ENCODE measurements around the gene CTXN1. TPM values are rescaled to one million over a fixed set of nuclear protein-coding genes. Genes with fewer than 3 reads are reported as not detected.
A peak's percentile ranks its signal among the peaks of the same experiment; 100 is the strongest.
"Not testable (repeated sequence)": the region's sequence is repeated elsewhere in the genome, so short reads cannot be mapped to it uniquely, and the experiment has no call there.

Gene CTXN1
- total RNA-seq, 4 donors from 2014 or later: 1.6 to 2.5 (median 2.4) TPM; not detected in 1

DNA sequence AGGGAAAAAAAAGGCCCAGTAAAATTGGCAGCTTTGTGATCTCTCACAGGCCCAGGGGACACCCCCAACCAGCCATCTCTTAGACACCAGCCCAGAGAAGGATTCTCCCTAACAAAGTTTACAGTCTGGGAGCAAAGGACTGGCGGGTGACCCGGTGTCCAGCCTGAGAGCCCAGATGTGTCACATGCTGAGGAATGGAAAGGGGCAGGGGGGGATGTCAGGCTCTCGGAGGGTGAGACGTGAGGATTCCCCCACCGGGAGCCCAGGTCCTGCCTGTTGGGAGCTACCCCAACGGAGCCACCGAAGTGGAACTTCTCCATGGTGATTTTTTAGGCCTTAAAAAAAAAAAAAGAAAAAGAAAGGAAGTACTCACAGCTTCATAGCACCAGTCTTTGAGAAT is 4.8 kb upstream of the CTXN1 start:
- H3K4me1 ChIP-seq: peaks cover 0 to 9% (median 6%) of the 10 kb centered on the region in 4 donors
- peaks cover 0 to 61% (median 4%) of the 10 kb centered on the region in 3 donors for H3K36me3 ChIP-seq
- no peak overlapping the region for H3K4me3 ChIP-seq
- DNase-seq: no peak
- TF ChIP-seq, protein P1, sequence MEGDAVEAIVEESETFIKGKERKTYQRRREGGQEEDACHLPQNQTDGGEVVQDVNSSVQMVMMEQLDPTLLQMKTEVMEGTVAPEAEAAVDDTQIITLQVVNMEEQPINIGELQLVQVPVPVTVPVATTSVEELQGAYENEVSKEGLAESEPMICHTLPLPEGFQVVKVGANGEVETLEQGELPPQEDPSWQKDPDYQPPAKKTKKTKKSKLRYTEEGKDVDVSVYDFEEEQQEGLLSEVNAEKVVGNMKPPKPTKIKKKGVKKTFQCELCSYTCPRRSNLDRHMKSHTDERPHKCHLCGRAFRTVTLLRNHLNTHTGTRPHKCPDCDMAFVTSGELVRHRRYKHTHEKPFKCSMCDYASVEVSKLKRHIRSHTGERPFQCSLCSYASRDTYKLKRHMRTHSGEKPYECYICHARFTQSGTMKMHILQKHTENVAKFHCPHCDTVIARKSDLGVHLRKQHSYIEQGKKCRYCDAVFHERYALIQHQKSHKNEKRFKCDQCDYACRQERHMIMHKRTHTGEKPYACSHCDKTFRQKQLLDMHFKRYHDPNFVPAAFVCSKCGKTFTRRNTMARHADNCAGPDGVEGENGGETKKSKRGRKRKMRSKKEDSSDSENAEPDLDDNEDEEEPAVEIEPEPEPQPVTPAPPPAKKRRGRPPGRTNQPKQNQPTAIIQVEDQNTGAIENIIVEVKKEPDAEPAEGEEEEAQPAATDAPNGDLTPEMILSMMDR (IDR thresholded peaks at IDR 0.05): no peak
- TF ChIP-seq POLR2A (IDR thresholded peaks at IDR 0.05): no peak
- peak overlapping the region in 1 of 4 donors; percentile 42 for H3K27ac ChIP-seq
- H3K9me3 ChIP-seq: no peaks in the 10 kb centered on the region
- H3K27me3 ChIP-seq: no peaks in the 10 kb centered on the region

DNA sequence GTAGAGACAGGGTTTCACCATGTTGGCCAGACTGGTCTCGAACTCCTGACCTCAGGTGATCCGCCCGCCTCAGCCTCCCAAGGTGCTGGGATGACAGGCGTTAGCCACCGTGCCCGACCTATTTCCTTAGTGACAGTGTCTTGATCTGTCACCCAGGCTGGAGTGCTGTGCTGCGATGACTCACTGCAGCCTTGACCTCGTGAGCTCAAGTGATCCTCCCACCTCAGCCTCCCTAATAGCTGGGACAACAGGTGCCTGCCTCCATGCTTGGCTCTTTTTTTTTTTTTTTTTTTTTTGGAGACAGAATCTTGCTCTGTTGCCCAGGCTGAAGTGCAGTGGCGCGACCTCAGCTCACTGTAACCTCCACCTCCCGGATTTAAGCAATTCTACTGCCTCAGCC is 4.1 kb upstream of the CTXN1 start:
- DNase-seq: peak in 1 of 3 donors; percentile 46
- not testable (repeated sequence) for H3K9me3 ChIP-seq, H3K4me3 ChIP-seq, H3K27me3 ChIP-seq
- Histone ChIP-seq H3K4me1 (peaks cover 0 to 17% (median 9%) of the 10 kb centered on the region in 4 donors), H3K27ac (peak overlapping the region in 1 of 4 donors; percentile 61), H3K36me3 (peaks cover 0 to 54% (median 4%) of the 10 kb centered on the region in 3 donors)

DNA sequence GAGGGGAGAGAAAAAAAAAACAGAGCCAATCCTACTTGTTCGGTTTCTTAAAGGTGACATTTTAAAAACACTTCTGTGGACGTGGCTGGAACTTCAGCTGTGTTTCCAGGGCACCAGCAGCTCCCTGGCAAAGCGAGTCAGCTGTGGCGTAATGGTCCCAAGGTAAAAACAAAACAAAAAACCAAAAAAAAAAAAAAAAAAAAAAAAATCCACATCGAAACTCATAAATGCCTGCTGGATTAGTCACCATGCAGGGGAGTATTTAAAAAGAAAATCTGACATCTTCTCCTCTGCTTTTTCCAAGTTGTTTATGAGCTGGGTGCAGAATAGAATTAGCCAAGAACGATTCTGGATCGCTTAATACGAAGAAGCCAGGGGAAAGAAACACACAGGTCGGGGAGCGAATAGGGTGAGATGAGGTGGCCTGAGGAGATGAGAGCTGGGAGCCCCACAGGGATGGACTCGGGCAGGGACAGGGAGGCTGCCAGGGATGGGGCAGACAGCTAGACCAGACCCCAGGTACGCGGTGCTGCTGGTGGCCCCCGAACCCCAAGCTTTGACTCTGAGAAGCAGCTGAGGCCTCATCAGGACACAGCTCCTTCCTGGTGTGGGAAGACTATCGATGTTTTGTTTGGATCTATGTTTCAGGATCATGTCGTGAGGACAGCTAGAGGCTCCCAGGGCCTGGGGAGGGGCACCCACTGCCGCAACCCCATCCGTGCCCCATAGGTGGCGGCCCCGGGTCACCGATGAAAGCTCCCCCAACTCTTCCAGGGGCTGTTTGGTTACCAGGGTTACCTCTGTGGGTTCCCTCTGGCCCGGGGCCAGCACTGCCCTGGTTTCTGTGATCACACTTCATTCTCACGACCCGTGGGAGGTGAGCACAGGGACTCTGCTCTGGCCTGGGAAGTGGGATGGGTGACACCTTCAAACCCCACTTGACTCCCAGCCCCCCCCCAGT is 3.1 kb upstream of the CTXN1 start:
- Histone ChIP-seq H3K9me3 (no peaks in the 10 kb centered on the region), H3K36me3 (peaks cover 0 to 44% (median 4%) of the 10 kb centered on the region in 3 donors), H3K27ac (peak overlapping the region in 3 of 4 donors; percentile 10 to 70 (median 61)), H3K27me3 (no peaks in the 10 kb centered on the region), H3K4me3 (no peak overlapping the region), H3K4me1 (peaks cover 0 to 22% (median 12%) of the 10 kb centered on the region in 4 donors)
- DNase-seq: peak in 2 of 3 donors; percentile 39 to 68
- TF ChIP-seq POLR2A (IDR thresholded peaks at IDR 0.05): no peak
- TF ChIP-seq, protein P1 (IDR thresholded peaks at IDR 0.05): peak in 3 of 6 experiments; percentile 19 to 23 (median 23)

DNA sequence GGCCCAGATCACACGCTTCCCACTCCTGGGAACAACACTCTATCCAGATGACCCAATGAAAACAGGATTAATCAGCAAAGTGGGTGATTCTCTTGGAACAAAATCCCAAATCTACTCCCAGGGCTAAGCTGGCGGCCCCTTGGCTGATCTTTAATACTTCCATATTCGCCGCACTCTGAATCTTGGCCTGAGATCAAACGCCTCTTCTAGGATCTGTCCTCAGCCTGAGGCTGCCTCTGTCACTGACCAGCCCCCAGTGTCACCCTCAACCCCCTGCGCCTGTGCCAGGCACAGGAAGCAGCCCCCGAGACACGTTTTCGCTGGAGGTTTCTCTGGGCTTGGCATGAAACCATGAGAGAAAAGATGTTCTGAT is 2.4 kb upstream of the CTXN1 start:
- Histone ChIP-seq H3K27me3 (no peaks in the 10 kb centered on the region), H3K27ac (peak overlapping the region in 2 of 4 donors; percentile 46 to 49), H3K4me1 (peaks cover 0 to 22% (median 12%) of the 10 kb centered on the region in 4 donors), H3K9me3 (no peaks in the 10 kb centered on the region), H3K4me3 (no peak overlapping the region), H3K36me3 (peaks cover 0 to 37% (median under 1%) of the 10 kb centered on the region in 3 donors)
- no peak for DNase-seq
- no peak for TF ChIP-seq POLR2A (IDR thresholded peaks at IDR 0.05)
- TF ChIP-seq, protein P1 (IDR thresholded peaks at IDR 0.05): no peak

DNA sequence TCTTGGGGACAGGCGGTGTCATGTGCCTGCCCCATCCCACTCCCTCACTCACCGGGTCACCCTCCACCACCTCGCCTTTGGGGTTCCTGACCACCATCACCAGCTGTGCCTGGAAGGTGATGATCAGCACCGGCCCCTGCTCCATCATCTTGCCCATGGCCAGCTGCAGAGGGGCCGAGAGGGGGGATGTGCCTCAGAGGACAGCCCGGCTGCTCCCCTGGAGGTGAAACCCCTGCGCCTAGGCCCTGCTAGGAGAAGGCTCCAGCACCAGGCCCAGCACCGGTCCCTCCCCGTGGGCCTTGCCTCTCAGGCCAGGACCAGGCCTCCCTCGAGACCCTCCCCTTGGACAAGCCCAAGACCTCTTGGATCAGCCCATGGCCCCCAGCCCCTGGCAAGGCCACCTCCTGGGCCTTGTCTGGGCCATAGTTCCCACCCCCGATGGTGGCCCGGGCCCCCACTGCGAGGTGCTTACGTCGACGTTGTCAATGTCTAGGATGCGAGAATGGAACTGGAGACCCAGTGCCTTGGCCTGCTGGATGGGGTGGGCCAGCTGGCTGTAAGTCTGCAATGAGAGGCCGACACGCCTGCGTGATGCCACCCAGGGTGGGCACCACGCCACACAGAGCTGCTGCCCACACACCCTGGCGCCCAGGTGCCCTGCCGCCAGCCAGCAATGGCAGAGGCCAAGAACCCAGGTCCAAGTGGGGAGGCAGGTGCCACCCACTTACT is 1.8 kb upstream of the CTXN1 start:
- H3K36me3 ChIP-seq: peaks cover 0 to 36% (median 0%) of the 10 kb centered on the region in 3 donors
- peak overlapping the region in 2 of 4 donors; percentile 46 to 49 for H3K27ac ChIP-seq
- TF ChIP-seq, protein P1 (IDR thresholded peaks at IDR 0.05): no peak
- no peak for TF ChIP-seq POLR2A (IDR thresholded peaks at IDR 0.05)
- no peak overlapping the region for H3K4me3 ChIP-seq
- H3K9me3 ChIP-seq: no peaks in the 10 kb centered on the region
- H3K27me3 ChIP-seq: no peaks in the 10 kb centered on the region
- H3K4me1 ChIP-seq: peaks cover 0 to 22% (median 12%) of the 10 kb centered on the region in 4 donors
- peak in 1 of 3 donors; percentile 45 for DNase-seq
